ENCODE results near the gene TMEM243.
"Not testable (repeated sequence)": the region's sequence is repeated elsewhere in the genome, so short reads cannot be mapped to it uniquely, and the experiment has no call there.

The TMEM243 gene, protein sequence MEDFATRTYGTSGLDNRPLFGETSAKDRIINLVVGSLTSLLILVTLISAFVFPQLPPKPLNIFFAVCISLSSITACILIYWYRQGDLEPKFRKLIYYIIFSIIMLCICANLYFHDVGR

DNA sequence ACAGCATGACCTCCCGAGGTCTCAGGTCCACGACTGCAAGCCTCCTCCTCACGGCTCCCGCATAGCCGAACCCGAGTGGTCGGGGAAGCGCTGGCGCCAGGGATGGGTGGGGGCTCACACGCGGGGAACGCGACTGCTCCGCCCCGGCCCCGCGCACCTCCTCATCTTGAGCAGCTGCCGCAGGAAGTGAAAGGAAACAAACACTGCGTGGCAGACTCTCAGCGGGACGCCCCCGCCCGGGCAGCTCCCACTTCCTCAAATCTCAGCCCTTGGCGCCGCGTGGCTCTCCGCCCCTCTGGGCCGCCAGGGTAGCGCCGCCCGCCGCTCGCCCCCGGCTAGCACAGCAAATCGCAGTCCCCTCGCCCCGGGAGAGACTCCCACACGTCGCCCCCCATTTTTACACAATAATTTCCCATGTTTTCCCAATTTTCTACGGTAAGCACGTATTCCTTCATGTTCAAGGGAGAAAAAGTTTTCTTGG, at the start of gene TMEM243:
Gene TMEM243, minus strand, starts transcription at position 188 of the 481 bp plus-strand sequence. CDS start 229 bp downstream, outside the sequence.
- DNase-seq: no peak

DNA sequence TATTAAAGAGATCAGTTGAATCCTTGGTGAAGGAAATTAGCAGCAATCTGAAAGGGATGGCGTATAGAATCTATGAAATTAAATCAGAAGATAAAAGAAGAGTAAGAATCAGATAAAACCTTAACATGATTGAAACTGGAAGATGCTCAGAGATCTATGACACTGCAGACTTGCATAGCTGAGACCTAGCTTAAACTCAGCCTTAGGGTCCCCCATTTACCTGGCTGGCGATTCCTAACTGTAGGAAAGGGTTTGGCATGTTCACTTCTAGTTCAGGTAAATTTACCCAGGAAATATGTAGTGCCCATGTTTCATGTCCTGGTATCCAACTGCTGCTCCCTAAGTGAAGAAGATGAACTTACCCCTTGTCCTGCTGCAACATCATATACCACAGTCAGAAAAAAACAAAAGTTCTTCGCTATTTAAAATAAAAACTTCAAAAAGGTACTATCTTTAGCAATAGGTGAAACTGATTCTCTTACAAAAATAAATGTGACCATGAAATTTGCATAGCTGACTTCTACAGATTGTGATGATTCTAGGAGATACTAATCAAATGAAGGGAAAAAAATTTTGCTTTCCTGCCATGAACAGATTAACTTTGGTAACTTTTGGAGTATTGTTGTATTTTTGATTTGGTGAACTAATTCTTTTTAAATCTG, 47.8 kb upstream of the TMEM243 start:
- no peak for DNase-seq

DNA sequence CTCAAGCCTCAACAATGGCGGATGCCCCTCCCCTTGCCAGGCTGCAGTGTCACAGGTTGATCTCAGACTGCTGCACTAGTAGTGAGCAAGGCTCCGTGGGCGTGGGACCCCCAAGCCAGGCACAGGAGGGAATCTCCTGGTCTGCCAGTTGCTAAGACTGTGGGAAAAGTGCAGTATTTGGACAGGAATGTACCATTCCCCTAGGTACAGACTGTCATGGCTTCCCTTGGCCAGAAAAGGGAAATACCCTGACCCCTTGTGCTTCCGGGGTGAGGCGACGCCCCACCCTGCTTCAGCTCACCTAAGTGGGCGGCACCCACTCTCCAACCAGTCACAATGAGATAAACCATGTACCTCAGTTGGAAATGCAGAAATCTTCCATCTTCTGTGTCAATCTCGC, 44.0 kb upstream of the TMEM243 start:
- DNase-seq: no peak

DNA sequence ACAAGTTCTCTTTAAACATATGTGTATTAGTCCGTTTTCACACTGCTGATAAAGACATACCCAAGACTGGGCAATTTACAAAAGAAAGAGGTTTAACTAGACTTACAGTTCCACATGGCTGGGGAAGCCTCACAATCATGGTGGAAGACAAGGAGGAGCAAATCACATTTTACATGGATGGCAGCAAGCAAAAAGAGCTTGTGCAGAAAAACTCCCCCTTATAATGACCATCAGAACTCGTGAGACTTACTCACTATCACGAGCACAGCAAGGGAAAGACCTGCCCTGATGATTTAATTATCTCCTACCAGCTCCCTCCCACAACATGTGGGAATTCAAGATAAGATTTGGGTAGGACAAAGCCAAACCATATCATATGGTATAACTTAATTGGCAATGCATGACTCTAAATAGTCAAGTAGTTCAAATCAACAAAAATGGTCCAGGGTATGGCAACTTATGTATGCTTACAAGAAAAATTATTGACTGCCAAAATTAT, 34.1 kb upstream of the TMEM243 start:
- DNase-seq: no peak

DNA sequence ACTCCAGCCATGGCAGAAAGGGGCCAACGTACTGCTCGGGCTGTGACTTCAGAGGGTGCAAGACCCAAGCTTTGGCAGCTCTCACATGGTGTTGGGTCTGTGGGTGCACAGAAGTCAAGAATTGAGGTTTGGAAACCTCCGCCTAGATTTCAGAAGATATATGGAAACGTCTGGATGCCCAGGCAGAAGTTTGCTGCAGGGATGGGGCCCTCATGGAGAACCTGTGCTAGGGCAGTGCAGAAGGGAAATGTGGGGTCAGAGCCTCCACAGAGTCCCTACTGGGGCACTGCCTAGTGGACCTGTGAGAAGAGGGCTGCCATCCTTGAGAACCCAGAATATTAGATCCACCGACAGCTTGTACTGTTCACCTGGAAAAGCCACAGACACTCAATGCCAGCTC, 26.1 kb upstream of the TMEM243 start:
- DNase-seq: not testable (repeated sequence)

DNA sequence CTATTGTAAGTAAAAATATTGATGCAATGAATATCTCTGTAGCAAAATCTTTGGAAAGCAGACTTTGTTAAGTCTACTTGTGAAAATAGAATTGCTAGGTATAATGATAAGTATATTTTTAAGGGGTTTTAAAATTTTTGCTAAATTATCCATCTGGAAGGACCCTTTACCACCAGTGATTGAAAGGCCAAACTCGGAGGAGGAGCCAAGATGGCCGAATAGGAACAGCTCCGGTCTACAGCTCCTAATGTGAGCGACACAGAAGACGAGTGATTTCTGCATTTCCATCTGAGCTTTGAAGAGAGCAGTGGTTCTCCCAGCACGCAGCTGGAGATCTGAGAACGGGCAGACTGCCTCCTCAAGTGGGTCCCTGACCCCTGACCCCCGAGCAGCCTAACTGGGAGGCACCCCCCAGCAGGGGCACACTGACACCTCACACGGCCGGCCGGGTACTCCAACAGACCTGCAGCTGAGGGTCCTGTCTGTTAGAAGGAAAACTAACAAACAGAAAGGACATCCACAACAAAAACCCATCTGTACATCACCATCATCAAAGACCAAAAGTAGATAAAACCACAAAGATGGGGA, 19.0 kb upstream of the TMEM243 start:
- not testable (repeated sequence) for DNase-seq

GRCh38 chr7:87234949-87235348, 15.4 kb upstream of the TMEM243 start:
- no peak for DNase-seq

DNA sequence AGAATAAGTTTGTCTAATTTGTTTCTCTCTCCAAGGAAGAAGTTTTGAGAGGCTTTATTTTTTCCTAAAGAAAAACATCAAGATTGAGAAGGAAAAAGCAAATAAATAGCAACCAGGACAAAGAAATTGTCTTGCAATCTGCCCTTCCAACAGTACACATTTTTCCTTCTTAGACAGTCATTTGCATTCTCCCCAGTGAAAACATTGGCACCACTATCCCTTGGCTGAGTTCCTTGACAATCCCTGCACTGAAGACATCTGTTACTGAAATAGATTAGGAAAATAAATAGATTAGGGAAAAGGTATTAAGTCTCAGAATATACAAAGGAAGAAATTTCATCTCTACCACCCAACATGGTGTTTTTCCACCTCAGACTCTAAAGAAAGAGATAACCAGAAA, 12.2 kb upstream of the TMEM243 start:
- DNase-seq: no peak

- DNase-seq: no peak
Observed at GRCh38 chr7:87231258-87231657, 11.7 kb upstream of the TMEM243 start.

- DNase-seq: no peak
Observed at GRCh38 chr7:87226495-87226894, 7.0 kb upstream of the TMEM243 start.

- DNase-seq: no peak
Observed at GRCh38 chr7:87225696-87226095, 6.2 kb upstream of the TMEM243 start.

DNA sequence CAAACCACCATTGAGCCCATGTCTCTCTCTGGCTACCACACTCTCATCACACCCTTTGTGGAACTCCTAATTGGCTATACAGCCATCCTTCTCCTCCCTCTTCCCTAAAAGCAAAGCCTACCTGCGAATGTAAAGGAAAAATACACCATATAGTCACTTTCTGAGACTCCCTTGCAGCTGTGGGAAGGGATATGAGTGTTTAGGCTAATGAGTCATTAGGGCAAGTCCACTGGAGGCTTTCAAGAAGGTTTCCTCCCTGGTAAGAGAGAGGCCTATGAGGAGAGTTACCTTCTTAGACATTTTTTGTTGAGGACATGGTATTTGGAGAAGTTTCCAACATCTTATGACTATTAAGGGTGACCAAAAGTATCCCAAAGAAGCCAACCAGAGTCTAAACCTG, 4.1 kb upstream of the TMEM243 start:
- DNase-seq: no peak

DNA sequence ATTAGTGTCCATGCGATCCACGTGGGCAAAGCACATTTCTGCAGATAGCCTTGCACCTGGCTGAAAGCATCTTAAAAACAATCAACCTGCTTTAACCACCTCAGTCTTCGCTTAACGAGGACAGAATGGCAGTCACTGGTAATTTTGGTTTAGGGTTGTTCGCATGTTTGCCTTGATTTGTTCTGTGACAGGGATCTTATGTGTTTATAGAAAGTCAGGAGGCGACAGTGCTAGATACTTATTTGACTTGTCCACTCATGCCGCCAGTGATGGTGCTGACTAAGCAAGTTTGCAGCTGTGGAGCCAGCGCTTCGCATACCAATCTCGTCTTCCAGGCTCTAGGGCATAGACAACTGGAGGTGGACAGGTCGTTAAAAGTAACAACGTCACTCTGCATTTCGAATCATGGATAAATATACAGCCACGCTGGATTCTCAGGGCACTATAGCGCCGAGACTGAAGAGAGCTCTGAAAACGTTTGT, 1.2 kb upstream of the TMEM243 start:
- no peak for DNase-seq

DNA sequence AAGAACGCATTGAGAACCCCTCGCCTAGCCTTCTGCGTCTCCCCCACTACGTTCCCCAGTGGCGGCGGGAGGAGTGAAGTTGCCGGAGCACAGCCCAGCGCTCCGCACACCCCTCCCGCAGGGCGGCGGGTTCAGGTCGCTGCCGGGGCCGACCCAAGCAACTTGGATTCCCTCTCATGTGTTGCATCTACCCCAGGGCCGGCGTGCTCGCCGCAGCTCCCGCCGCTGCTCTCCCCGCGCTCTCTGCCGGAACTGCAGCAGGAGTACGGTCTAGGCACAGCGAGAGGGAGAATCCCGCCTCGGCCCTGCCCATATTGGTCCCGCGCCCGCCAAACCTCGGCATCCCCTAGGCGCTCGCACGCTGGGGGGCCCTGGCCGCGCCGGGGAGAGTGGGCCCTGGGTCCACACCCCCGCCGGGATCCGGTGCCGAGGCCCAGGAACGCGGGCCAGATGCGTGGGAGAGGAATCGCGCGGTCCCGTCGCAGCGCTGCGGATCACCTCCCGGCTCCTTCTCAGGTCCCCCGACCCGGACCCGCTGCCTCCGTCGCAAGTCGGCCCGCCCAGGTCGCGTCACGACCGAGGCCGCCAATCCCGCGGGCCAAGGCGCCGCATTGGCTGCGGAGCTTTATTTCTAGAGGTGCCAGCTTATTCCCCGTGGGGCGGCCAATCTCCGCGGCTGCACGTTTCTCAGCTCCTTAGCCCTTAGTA, 648 bp upstream of the TMEM243 start:
- DNase-seq: peak; percentile 56

DNA sequence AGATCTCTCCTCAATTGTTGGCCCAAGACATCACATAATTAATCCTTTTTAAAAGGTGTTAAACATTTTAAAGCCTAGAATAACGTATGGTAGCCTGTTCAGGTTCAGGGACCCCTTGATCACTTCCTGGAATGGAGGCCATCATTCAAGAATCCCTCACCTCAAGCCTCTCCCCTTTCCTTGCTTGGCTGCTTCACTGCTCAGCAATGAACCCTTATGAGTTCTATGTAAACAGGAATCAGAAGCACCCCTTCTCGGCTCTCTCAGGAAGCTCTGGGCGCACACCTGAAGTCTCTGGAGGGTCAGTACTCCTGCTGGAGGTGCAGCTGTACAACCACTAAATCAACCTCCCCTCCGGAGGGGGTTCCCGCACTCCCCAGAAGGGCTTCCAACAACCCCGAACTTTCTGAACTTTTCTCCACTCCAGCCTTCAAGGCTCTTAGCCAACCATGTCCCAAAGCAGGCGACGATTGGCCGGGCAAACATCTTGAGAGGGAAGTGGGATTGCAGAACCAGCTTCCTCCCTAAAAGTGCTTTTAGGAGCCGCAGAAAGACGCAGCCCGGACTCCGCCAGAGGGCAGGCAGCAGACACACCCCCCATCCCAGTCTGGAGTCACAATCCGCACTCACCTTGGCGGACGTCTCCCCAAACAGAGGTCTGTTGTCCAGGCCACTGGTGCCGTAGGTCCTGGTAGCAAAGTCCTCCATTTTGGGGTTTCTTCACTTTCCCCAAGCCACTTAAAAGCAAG, 562 bp downstream of the TMEM243 start:
- DNase-seq: no peak

GRCh38 chr7:87217983-87218653, 1.4 kb downstream of the TMEM243 start:
- no peak for DNase-seq

- DNase-seq: no peak
Observed at GRCh38 chr7:87216701-87217508, 2.6 kb downstream of the TMEM243 start.

DNA sequence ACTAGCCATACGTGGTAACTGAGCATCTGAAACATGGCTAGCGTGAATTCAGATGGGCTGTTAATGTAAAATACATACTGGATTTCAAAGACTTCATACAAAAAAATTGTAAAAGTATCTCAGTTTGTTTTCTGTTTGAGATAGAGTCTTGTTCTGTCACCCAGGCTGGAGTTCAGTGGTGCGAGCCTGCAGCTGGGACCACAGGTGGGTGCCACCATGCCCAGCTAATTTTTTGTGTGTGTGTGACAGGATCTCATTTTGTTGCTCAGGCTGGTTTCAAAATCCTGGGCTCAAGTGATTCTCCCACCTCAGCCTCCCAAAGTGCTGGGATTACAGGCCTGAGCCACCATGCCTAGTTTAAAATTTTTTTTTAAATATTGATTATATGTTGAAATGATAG, 4.5 kb downstream of the TMEM243 start:
- no peak for DNase-seq

- no peak for DNase-seq
Observed at GRCh38 chr7:87213811-87214210, 5.7 kb downstream of the TMEM243 start.

- DNase-seq: no peak
Observed at GRCh38 chr7:87213252-87213651, 6.3 kb downstream of the TMEM243 start.

- DNase-seq: no peak
Observed at GRCh38 chr7:87212498-87212897, 7.0 kb downstream of the TMEM243 start.

Data from NCI-H510A (cell line).